Mesothelial cell of epicardium (in vitro differentiated cells): Measurements from ENCODE around the gene ENDOU. TPM values are rescaled to one million over a fixed set of nuclear protein-coding genes. Genes with fewer than 3 reads are reported as not detected.
A peak's percentile ranks its signal among the peaks of the same experiment; 100 is the strongest.

ENCODE experiments used
- DNase-seq, 2 experiments: peaks; one replicate each; pipeline ENCODE4 v3.0.0; 2021; ENCODE audit warnings: low spot score in 2 of 2; ENCODE audit not compliant: unreplicated experiment in 2 of 2
- H3K27ac Mint-ChIP-seq: 2 replicates; pipeline ENCODE4 v1.8.0; 2021; ENCODE audit warnings: mixed read lengths
- H3K27me3 Mint-ChIP-seq: 2 replicates; pipeline ENCODE4 v1.8.0; 2021; ENCODE audit warnings: low read depth, mixed read lengths
- H3K36me3 Mint-ChIP-seq: 2 replicates; pipeline ENCODE4 v1.8.0; 2021; ENCODE audit warnings: mixed read lengths
- H3K4me1 Mint-ChIP-seq: 2 replicates; pipeline ENCODE4 v1.8.0; 2021; ENCODE audit warnings: mixed read lengths
- H3K4me3 Mint-ChIP-seq: 2 replicates; pipeline ENCODE4 v1.8.0; 2021; ENCODE audit warnings: mild to moderate bottlenecking, moderate library complexity, mixed read lengths
- H3K9me3 Mint-ChIP-seq: 2 replicates; pipeline ENCODE4 v1.8.0; 2021; ENCODE audit warnings: mixed read lengths
- total RNA-seq: library from RNA; stranded (reverse); gene quantifications from 3 replicates; pipeline ENCODE4 v1.2.1, GENCODE V29; 2021
- TF ChIP-seq, protein P1 (sequence below): fragments of 200-600 bp; sonication (generic); IDR thresholded peaks from one replicate; pipeline ENCODE4 v1.5.0; 2021; ENCODE audit warnings: antibody characterized with exemption; ENCODE audit not compliant: unreplicated experiment

Gene ENDOU
- total RNA-seq, 1 donor from 2014 or later = 0.51 TPM

DNA sequence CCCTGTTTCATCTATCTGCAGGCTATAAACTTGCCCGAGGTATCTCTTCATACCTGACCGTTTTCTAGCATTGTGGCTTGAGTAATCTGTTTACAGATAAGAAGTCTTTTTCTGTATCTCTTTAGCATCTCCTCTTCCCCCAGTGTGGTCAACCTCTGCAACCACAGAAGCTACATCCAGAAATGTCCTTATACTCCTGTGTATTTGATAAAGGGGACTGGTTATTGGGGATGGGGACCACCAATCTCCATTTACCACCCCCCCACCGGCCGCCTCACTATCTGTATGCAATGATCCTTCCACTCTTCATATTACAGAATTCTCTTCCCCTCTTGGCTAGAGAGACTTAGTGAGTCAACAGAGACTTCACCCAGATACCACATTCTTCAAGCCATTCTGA, 16.1 kb downstream of the ENDOU start:
- Mint-ChIP-seq H3K4me3 (no peak overlapping the region), H3K4me1 (peaks cover 26% of the 10 kb centered on the region), H3K36me3 (no peaks in the 10 kb centered on the region), H3K27me3 (no peaks in the 10 kb centered on the region), H3K9me3 (no peaks in the 10 kb centered on the region), H3K27ac (no peak overlapping the region)
- DNase-seq = no peak
- TF ChIP-seq, protein P1, sequence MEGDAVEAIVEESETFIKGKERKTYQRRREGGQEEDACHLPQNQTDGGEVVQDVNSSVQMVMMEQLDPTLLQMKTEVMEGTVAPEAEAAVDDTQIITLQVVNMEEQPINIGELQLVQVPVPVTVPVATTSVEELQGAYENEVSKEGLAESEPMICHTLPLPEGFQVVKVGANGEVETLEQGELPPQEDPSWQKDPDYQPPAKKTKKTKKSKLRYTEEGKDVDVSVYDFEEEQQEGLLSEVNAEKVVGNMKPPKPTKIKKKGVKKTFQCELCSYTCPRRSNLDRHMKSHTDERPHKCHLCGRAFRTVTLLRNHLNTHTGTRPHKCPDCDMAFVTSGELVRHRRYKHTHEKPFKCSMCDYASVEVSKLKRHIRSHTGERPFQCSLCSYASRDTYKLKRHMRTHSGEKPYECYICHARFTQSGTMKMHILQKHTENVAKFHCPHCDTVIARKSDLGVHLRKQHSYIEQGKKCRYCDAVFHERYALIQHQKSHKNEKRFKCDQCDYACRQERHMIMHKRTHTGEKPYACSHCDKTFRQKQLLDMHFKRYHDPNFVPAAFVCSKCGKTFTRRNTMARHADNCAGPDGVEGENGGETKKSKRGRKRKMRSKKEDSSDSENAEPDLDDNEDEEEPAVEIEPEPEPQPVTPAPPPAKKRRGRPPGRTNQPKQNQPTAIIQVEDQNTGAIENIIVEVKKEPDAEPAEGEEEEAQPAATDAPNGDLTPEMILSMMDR = no peak

DNA sequence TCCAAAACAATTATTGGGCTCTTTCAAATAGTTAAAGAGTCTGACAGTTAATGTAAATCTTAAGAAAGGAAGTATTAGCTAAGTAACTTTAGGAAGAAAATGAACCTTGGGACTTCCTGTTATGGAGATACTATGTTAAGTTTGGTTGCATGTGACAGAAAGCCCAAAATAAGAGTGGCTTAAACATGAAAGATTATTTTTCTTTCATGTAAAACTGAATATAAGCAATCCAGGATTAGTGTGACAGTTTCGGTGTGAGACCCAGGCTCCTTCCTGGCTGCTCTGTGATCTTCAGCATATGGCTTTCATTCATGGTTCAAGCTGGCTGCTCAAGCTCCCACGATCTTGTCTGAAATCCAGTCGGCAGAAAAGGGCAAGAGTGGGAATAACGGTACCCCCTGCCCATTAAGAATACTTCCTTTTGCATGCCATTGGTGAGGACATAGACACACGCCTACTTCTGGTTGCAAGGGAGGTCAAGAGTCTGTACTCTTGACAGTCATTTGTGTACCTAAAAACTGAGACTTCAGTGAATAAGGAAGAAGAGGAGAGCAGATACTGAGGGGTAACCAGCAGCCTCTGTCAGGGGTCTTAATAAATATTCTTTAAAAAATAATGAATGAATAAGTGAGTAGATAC, 17.3 kb downstream of the ENDOU start:
- DNase-seq = no peak
- Mint-ChIP-seq H3K27me3 (no peaks in the 10 kb centered on the region), H3K4me3 (no peak overlapping the region), H3K27ac (peak overlapping the region; percentile 77), H3K4me1 (peaks cover 35% of the 10 kb centered on the region), H3K36me3 (no peaks in the 10 kb centered on the region), H3K9me3 (no peaks in the 10 kb centered on the region)
- TF ChIP-seq, protein P1 = no peak

DNA sequence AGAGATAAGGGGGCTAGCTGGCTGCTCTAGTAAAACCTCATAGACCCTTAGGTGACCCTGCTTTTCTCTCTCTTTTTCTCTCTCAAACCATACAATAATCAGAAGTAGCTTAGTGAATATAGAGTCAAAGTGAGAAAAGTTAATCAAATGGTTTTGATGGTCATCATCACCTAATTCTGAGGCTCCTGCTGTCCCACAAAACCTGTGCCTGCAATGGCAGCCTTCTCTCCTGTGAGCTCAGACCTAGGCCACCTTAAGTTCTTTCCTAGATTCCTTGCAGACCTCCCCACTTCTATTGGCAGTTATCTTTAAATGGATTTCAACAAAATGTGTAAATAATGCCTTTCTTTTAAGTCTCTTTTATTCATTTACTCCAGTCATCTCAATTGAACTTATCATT, 17.9 kb downstream of the ENDOU start:
- H3K27me3 Mint-ChIP-seq = no peaks in the 10 kb centered on the region
- no peak for DNase-seq
- H3K27ac Mint-ChIP-seq = peak overlapping the region; percentile 66
- no peak overlapping the region for H3K4me3 Mint-ChIP-seq
- H3K9me3 Mint-ChIP-seq = no peaks in the 10 kb centered on the region
- peaks cover 35% of the 10 kb centered on the region for H3K4me1 Mint-ChIP-seq
- peaks cover 2% of the 10 kb centered on the region for H3K36me3 Mint-ChIP-seq
- TF ChIP-seq, protein P1 = no peak

DNA sequence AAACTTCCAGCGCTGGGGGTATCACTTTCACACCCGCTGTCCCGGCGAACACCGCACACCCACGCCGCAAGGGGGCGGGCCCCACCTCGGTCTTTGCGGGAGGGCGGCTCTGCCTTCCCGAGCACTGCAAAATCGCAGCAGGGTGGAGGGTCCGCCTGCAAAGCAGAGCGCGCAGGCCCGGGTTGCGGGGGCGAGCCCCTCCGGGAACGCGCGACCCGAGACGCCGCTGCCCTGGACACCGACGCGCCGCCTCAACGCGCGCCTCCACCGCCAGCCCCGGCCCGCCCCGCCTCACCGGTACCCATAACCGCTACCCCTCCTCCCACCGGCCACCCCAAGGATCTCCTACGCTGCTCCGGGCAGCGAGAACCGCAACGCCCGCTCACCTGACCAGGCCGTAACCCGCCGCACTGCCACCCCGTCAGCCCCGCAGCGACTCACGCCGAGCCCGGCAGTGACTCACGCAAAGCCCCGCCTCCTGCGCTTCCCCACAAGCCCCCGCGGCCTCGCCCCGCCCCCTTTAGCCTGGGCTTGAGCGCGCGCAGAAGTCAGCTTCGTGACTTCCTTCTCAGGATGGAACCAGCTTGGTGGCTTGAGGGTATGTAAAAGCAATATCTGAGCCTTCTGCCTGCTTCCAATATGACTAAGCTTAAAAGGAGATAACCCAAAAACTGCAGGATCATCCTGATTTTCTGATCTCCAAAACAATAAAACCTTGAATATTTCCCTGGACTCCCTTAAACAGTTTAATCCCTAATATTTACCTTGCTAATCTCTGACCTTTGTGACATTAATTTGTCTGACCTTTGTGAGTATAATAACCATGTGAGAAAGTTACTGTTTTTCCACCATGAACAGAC, 19.5 kb downstream of the ENDOU start, which contains the start of gene RPAP3:
Gene RPAP3 (minus strand): TSS at position 465 of the 860 bp plus-strand sequence. CDS start 3,190 bp downstream, outside the sequence.
- H3K27me3 Mint-ChIP-seq = no peaks in the 10 kb centered on the region
- H3K4me1 Mint-ChIP-seq = peaks cover 35% of the 10 kb centered on the region
- peaks cover 4% of the 10 kb centered on the region for H3K36me3 Mint-ChIP-seq
- peak; percentile 91 to 94 for DNase-seq
- peak within 1 kb of the TSS; percentile 93 for H3K4me3 Mint-ChIP-seq
- peak within 1 kb of the TSS; percentile 97 for H3K27ac Mint-ChIP-seq
- no peaks in the 10 kb centered on the region for H3K9me3 Mint-ChIP-seq
- TF ChIP-seq, protein P1 = peak; percentile 76

DNA sequence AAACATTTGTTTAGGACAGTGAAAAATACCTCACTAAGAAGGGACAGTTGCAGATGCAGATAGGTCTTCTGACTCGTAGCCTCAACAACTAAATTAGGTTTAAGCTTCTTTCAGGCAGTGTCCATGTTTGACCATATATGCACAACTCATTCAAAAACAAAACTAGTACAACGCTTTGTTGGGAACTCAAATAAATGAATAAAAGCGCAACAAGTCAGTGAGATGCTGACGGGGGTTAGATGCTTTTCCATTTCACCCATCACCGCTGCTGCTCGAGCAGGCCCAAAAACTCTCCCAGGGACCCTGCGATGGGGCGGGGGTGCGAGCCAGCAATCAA, 20.1 kb downstream of the ENDOU start:
- Mint-ChIP-seq H3K4me3 (peak overlapping the region; percentile 93), H3K4me1 (peaks cover 35% of the 10 kb centered on the region), H3K9me3 (no peaks in the 10 kb centered on the region), H3K36me3 (peaks cover 5% of the 10 kb centered on the region), H3K27me3 (no peaks in the 10 kb centered on the region), H3K27ac (peak overlapping the region; percentile 68)
- DNase-seq = no peak
- TF ChIP-seq, protein P1 = no peak
